H9 (cell line): ENCODE measurements around the gene PLA2G12B. TPM values are rescaled to one million over a fixed set of nuclear protein-coding genes. Genes with fewer than 3 reads are reported as not detected.

Experiments
- DNase-seq: peaks from one replicate; pipeline ENCODE4 v3.0.0-alpha.2; 2017
- H2AFZ ChIP-seq: one replicate; pipeline ENCODE4 v1.6.1; 2013; ENCODE audit warnings: mild to moderate bottlenecking, low read length, control low read depth, moderate library complexity
- H2AK5ac ChIP-seq: 2 replicates; pipeline ENCODE4 v1.6.1; 2013; ENCODE audit warnings: low read length, control low read depth, mixed read lengths; ENCODE audit not compliant: insufficient read length
- H2BK120ac ChIP-seq: one replicate; pipeline ENCODE4 v1.6.1; 2013; ENCODE audit warnings: low read depth, mild to moderate bottlenecking, low read length, control low read depth, inconsistent platforms; ENCODE audit not compliant: poor library complexity, severe bottlenecking
- H2BK12ac ChIP-seq: 2 replicates; pipeline ENCODE4 v1.6.1; 2013; ENCODE audit warnings: low read length, control low read depth, mixed read lengths, low read depth; ENCODE audit not compliant: insufficient read length
- H2BK15ac ChIP-seq: 2 replicates; pipeline ENCODE4 v1.6.1; 2013; ENCODE audit warnings: low read depth, low read length, control low read depth
- H2BK20ac ChIP-seq: one replicate; pipeline ENCODE4 v1.6.1; 2013; ENCODE audit warnings: low read depth, mild to moderate bottlenecking, low read length, control low read depth, inconsistent platforms; ENCODE audit not compliant: poor library complexity, severe bottlenecking
- H2BK5ac ChIP-seq: 2 replicates; pipeline ENCODE4 v1.6.1; 2013; ENCODE audit warnings: low read length, control low read depth, mixed read lengths; ENCODE audit not compliant: insufficient read length
- H3K14ac ChIP-seq: 2 replicates; pipeline ENCODE4 v1.6.1; 2013; ENCODE audit warnings: low read length, control low read depth; ENCODE audit not compliant: insufficient read depth
- H3K18ac ChIP-seq: 2 replicates; pipeline ENCODE4 v1.6.1; 2013; ENCODE audit warnings: low read depth, mild to moderate bottlenecking, mixed read lengths, low read length, control low read depth; ENCODE audit not compliant: insufficient read length
- H3K23ac ChIP-seq: 2 replicates; pipeline ENCODE4 v1.6.1; 2013; ENCODE audit warnings: low read length, control low read depth, mixed read lengths, low read depth; ENCODE audit not compliant: insufficient read length
- H3K23me2 ChIP-seq: 2 replicates; pipeline ENCODE4 v1.6.1; 2013; ENCODE audit warnings: low read depth, mild to moderate bottlenecking, mixed read lengths, low read length, control low read depth; ENCODE audit not compliant: insufficient read length, poor library complexity, severe bottlenecking
- H3K27ac ChIP-seq: 2 replicates; pipeline ENCODE4 v1.5.1; 2013; ENCODE audit warnings: low read length, control low read depth, mixed read lengths, low read depth; ENCODE audit not compliant: insufficient read length
- H3K27me3 ChIP-seq: 2 replicates; pipeline ENCODE4 v1.6.1; 2013; ENCODE audit warnings: low read length, control low read depth, inconsistent platforms; ENCODE audit not compliant: insufficient read depth
- H3K4ac ChIP-seq: 2 replicates; pipeline ENCODE4 v1.6.1; 2013; ENCODE audit warnings: low read depth, mild to moderate bottlenecking, control low read depth, inconsistent platforms, low read length, moderate library complexity
- H3K4me1 ChIP-seq: 2 replicates; pipeline ENCODE4 v1.6.1; 2013; ENCODE audit warnings: low read length, control low read depth, inconsistent platforms; ENCODE audit not compliant: insufficient read depth
- H3K4me2 ChIP-seq: 2 replicates; pipeline ENCODE4 v1.6.1; 2013; ENCODE audit warnings: low read length, control low read depth, mixed read lengths; ENCODE audit not compliant: insufficient read length, insufficient read depth
- H3K56ac ChIP-seq: 2 replicates; pipeline ENCODE4 v1.6.1; 2013; ENCODE audit warnings: low read depth, mild to moderate bottlenecking, mixed read lengths, low read length, control low read depth; ENCODE audit not compliant: insufficient read length
- H3K79me1 ChIP-seq: 2 replicates; pipeline ENCODE4 v1.6.1; 2013; ENCODE audit warnings: low read depth, mild to moderate bottlenecking, moderate library complexity, low read length, control low read depth, inconsistent platforms; ENCODE audit not compliant: insufficient read depth, poor library complexity, severe bottlenecking
- H3K79me2 ChIP-seq: 2 replicates; pipeline ENCODE4 v1.6.1; 2013; ENCODE audit warnings: low read length, control low read depth, inconsistent platforms; ENCODE audit not compliant: insufficient read depth
- H3K9ac ChIP-seq: 2 replicates; pipeline ENCODE4 v1.6.1; 2013; ENCODE audit warnings: low read length, control low read depth, mixed read lengths; ENCODE audit not compliant: insufficient read length; ENCODE audit errors: extremely low read depth
- H3K9me3 ChIP-seq: one replicate; pipeline ENCODE4 v1.6.1; 2013; ENCODE audit warnings: low read depth, low read length, inconsistent platforms; ENCODE audit not compliant: control insufficient read depth
- H3T11ph ChIP-seq: one replicate; pipeline ENCODE4 v1.6.1; 2013; ENCODE audit warnings: mild to moderate bottlenecking, low read length, control low read depth, inconsistent platforms
- H4K20me1 ChIP-seq: one replicate; pipeline ENCODE4 v1.6.1; 2013; ENCODE audit not compliant: control insufficient read depth, insufficient read length, insufficient read depth
- H4K5ac ChIP-seq: 2 replicates; pipeline ENCODE4 v1.6.1; 2013; ENCODE audit warnings: low read depth, mild to moderate bottlenecking, mixed read lengths, low read length, control low read depth; ENCODE audit not compliant: insufficient read length
- H4K8ac ChIP-seq: replicated peaks from 2 replicates; pipeline ENCODE4 v1.6.1; 2013; ENCODE audit warnings: low read length, control low read depth, mixed read lengths, low read depth; ENCODE audit not compliant: insufficient read length
- H4K91ac ChIP-seq: 2 replicates; pipeline ENCODE4 v1.6.1; 2013; ENCODE audit warnings: low read depth, mild to moderate bottlenecking, moderate library complexity, mixed read lengths, low read length, control low read depth; ENCODE audit not compliant: insufficient read length
- H3K27ac Mint-ChIP-seq, 3 experiments: 2 replicates in 2 of 3; 3 replicates in 1 of 3; pipeline ENCODE4 v1.8.0; 2020 to 2021; ENCODE audit warnings: mixed read lengths in 3 of 3, mild to moderate bottlenecking in 1 of 3, moderate library complexity in 1 of 3
- H3K27me3 Mint-ChIP-seq: 2 replicates; pipeline ENCODE4 v1.8.0; 2021; ENCODE audit warnings: low read depth, mild to moderate bottlenecking, moderate library complexity, mixed read lengths
- H3K36me3 Mint-ChIP-seq, 3 experiments: 2 replicates in 2 of 3; 3 replicates in 1 of 3; pipeline ENCODE4 v1.8.0; 2020 to 2021; ENCODE audit warnings: low read depth in 3 of 3, mixed read lengths in 3 of 3; ENCODE audit not compliant: insufficient read depth in 1 of 3
- H3K4me1 Mint-ChIP-seq, 2 experiments: 2 replicates each; pipeline ENCODE4 v1.8.0; 2020; ENCODE audit warnings: mixed read lengths in 2 of 2
- H3K4me3 Mint-ChIP-seq, 2 experiments: 2 replicates in 1 of 2; 3 replicates in 1 of 2; pipeline ENCODE4 v1.8.0; 2020 to 2021; ENCODE audit warnings: mild to moderate bottlenecking in 2 of 2, mixed read lengths in 2 of 2, moderate library complexity in 1 of 2
- H3K9me3 Mint-ChIP-seq, 2 experiments: 2 replicates in 1 of 2; 3 replicates in 1 of 2; pipeline ENCODE4 v1.8.0; 2020; ENCODE audit warnings: mild to moderate bottlenecking in 2 of 2, mixed read lengths in 2 of 2, moderate library complexity in 1 of 2
- WGBS: extraction: QIAGEN DNeasy Blood & Tissue Kit; methylation state at CpG from one replicate; pipeline ENCODE4 v1.1.7; 2013; ENCODE audit warnings: missing lambda C conversion rate, low lambda C conversion rate, mixed read lengths; ENCODE audit not compliant: insufficient read length; ENCODE audit errors: extremely low coverage; 5-methylcytosine and 5-hydroxymethylcytosine counted together
- total RNA-seq: library from RNA; stranded (reverse); gene quantifications from 2 replicates; pipeline ENCODE4 v1.2.1, GENCODE V29; 2021
- TF ChIP-seq, protein P1 (sequence below): fragments of 200-600 bp; sonication (generic); conservative IDR thresholded peaks from 3 replicates; pipeline ENCODE4 v1.8.0; 2021; ENCODE audit warnings: antibody characterized with exemption, mild to moderate bottlenecking

Gene PLA2G12B
- total RNA-seq, 1 experiment from 2014 or later, result not detected

DNA sequence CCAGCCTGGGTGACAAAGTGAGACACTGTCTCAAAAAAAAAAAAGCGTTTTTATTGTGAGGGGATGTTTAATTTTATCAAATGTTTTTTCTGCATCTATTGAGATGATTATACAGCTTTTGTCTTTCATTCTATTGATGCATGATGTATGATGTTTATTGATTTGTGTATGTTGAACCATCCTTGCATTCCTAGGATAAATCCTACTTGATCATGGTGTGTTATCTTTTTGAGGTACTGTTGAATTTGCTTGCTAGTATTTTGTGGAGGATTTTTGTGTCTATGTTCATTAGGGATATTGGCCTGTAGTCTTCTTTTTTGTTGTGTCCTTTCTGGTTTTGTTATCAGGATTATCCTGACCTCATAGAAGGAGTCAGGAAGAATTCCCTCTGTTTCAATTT lies 22.3 kb upstream of the PLA2G12B start:
- H3K27me3 Mint-ChIP-seq, result no peaks in the 10 kb centered on the region
- Histone ChIP-seq H3K4ac (no peak overlapping the region), H2BK20ac (no peak overlapping the region), H3K79me1 (no peaks in the 10 kb centered on the region), H3K27ac (no peak overlapping the region), H4K91ac (no peak overlapping the region), H3K4me1 (no peaks in the 10 kb centered on the region), H3K14ac (no peak overlapping the region), H3K18ac (no peak overlapping the region), H2BK5ac (no peak overlapping the region), H2AK5ac (no peak overlapping the region), H3K23me2 (no peaks in the 10 kb centered on the region), H3K23ac (no peak overlapping the region), H4K20me1 (no peaks in the 10 kb centered on the region), H3K56ac (no peak overlapping the region), H4K5ac (no peak overlapping the region), H2AFZ (no peak overlapping the region), H4K8ac (no peak overlapping the region), H3T11ph (no peak overlapping the region), H3K9me3 (no peaks in the 10 kb centered on the region), H2BK120ac (no peak overlapping the region), H3K9ac (no peak overlapping the region), H2BK12ac (no peak overlapping the region), H2BK15ac (no peak overlapping the region), H3K4me2 (no peak overlapping the region), H3K27me3 (no peaks in the 10 kb centered on the region), H3K79me2 (no peaks in the 10 kb centered on the region)
- peaks cover 0 to under 1% of the 10 kb centered on the region in 2 experiments; a peak in 1 of 4 replicates for H3K4me1 Mint-ChIP-seq
- peaks cover 46 to 50% of the 10 kb centered on the region in 2 experiments for H3K9me3 Mint-ChIP-seq
- peaks cover 8 to 33% (median 23%) of the 10 kb centered on the region in 3 experiments for H3K36me3 Mint-ChIP-seq
- H3K27ac Mint-ChIP-seq, result no peak overlapping the region
- TF ChIP-seq, protein P1, sequence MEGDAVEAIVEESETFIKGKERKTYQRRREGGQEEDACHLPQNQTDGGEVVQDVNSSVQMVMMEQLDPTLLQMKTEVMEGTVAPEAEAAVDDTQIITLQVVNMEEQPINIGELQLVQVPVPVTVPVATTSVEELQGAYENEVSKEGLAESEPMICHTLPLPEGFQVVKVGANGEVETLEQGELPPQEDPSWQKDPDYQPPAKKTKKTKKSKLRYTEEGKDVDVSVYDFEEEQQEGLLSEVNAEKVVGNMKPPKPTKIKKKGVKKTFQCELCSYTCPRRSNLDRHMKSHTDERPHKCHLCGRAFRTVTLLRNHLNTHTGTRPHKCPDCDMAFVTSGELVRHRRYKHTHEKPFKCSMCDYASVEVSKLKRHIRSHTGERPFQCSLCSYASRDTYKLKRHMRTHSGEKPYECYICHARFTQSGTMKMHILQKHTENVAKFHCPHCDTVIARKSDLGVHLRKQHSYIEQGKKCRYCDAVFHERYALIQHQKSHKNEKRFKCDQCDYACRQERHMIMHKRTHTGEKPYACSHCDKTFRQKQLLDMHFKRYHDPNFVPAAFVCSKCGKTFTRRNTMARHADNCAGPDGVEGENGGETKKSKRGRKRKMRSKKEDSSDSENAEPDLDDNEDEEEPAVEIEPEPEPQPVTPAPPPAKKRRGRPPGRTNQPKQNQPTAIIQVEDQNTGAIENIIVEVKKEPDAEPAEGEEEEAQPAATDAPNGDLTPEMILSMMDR, result no peak
- DNase-seq, result no peak
- WGBS, result no CpG with 5 or more reads among the region's 1 CpG
- H3K4me3 Mint-ChIP-seq, result no peak overlapping the region
